ENCODE data around the gene FAM81B.

Gene FAM81B

GRCh38 chr5:95382801-95383200 lies 8.4 kb upstream of the FAM81B start (continued):
- no peak for TF ChIP-seq ZNF18 (tag by site-specific recombination; IDR thresholded peaks at IDR 0.05)
- TF ChIP-seq ZNF114 (tag by site-specific recombination; IDR thresholded peaks at IDR 0.05): no peak
- peak; percentile 45; the same call in 1 of the 2 replicates for TF ChIP-seq ZNF10 (tag by site-specific recombination; IDR thresholded peaks at IDR 0.05)
- no peak for TF ChIP-seq ZNF596 (tag by site-specific recombination; IDR thresholded peaks at IDR 0.05)
- no peak for TF ChIP-seq ZNF513 (tag by site-specific recombination; IDR thresholded peaks at IDR 0.05)
- TF ChIP-seq, protein P1, sequence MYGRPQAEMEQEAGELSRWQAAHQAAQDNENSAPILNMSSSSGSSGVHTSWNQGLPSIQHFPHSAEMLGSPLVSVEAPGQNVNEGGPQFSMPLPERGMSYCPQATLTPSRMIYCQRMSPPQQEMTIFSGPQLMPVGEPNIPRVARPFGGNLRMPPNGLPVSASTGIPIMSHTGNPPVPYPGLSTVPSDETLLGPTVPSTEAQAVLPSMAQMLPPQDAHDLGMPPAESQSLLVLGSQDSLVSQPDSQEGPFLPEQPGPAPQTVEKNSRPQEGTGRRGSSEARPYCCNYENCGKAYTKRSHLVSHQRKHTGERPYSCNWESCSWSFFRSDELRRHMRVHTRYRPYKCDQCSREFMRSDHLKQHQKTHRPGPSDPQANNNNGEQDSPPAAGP (tag by site-specific recombination; IDR thresholded peaks at IDR 0.05): no peak
- TF ChIP-seq ZNF843 (tag by site-specific recombination; IDR thresholded peaks at IDR 0.05): peak; percentile 91
- TF ChIP-seq, protein P2, sequence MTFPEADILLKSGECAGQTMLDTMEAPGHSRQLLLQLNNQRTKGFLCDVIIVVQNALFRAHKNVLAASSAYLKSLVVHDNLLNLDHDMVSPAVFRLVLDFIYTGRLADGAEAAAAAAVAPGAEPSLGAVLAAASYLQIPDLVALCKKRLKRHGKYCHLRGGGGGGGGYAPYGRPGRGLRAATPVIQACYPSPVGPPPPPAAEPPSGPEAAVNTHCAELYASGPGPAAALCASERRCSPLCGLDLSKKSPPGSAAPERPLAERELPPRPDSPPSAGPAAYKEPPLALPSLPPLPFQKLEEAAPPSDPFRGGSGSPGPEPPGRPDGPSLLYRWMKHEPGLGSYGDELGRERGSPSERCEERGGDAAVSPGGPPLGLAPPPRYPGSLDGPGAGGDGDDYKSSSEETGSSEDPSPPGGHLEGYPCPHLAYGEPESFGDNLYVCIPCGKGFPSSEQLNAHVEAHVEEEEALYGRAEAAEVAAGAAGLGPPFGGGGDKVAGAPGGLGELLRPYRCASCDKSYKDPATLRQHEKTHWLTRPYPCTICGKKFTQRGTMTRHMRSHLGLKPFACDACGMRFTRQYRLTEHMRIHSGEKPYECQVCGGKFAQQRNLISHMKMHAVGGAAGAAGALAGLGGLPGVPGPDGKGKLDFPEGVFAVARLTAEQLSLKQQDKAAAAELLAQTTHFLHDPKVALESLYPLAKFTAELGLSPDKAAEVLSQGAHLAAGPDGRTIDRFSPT (tag by site-specific recombination; IDR thresholded peaks at IDR 0.05): no peak
- no peak for TF ChIP-seq ZNF274 (IDR thresholded peaks at IDR 0.05; ENCODE audit: low read length)
- TF ChIP-seq ZNF274 (tag by site-specific recombination; IDR thresholded peaks at IDR 0.05; ENCODE audit: borderline replicate concordance): no peak
- peak; percentile 68; the same call in 1 of the 2 replicates for TF ChIP-seq IKZF3 (tag by site-specific recombination; IDR thresholded peaks at IDR 0.05)
- TF ChIP-seq, protein P3, sequence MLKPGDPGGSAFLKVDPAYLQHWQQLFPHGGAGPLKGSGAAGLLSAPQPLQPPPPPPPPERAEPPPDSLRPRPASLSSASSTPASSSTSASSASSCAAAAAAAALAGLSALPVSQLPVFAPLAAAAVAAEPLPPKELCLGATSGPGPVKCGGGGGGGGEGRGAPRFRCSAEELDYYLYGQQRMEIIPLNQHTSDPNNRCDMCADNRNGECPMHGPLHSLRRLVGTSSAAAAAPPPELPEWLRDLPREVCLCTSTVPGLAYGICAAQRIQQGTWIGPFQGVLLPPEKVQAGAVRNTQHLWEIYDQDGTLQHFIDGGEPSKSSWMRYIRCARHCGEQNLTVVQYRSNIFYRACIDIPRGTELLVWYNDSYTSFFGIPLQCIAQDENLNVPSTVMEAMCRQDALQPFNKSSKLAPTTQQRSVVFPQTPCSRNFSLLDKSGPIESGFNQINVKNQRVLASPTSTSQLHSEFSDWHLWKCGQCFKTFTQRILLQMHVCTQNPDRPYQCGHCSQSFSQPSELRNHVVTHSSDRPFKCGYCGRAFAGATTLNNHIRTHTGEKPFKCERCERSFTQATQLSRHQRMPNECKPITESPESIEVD (tag by site-specific recombination; IDR thresholded peaks at IDR 0.05): peak; percentile 83
- no peak for TF ChIP-seq ZNF423 (tag by site-specific recombination; IDR thresholded peaks at IDR 0.05)
- peak; percentile 72 for TF ChIP-seq WT1 (tag by site-specific recombination; IDR thresholded peaks at IDR 0.05)
- peak; percentile 92 for TF ChIP-seq ZNF366 (tag by site-specific recombination; conservative IDR thresholded peaks at IDR 0.05)
- no peak for TF ChIP-seq ZNF530 (tag by site-specific recombination; IDR thresholded peaks at IDR 0.05; ENCODE audit: low read depth)
- TF ChIP-seq, protein P4, sequence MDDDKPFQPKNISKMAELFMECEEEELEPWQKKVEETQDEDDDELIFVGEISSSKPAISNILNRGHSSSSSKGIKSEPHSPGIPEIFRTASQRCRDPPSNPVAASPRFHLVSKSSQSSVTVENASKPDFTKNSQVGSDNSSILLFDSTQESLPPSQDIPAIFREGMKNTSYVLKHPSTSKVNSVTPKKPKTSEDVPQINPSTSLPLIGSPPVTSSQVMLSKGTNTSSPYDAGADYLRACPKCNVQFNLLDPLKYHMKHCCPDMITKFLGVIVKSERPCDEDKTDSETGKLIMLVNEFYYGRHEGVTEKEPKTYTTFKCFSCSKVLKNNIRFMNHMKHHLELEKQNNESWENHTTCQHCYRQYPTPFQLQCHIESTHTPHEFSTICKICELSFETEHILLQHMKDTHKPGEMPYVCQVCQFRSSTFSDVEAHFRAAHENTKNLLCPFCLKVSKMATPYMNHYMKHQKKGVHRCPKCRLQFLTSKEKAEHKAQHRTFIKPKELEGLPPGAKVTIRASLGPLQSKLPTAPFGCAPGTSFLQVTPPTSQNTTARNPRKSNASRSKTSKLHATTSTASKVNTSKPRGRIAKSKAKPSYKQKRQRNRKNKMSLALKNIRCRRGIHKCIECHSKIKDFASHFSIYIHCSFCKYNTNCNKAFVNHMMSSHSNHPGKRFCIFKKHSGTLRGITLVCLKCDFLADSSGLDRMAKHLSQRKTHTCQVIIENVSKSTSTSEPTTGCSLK (tag by site-specific recombination; IDR thresholded peaks at IDR 0.05): no peak
- peak; percentile 59; the same call in 1 of the 2 replicates for TF ChIP-seq ZBTB21 (tag by site-specific recombination; IDR thresholded peaks at IDR 0.05)
- TF ChIP-seq ZNF155 (tag by site-specific recombination; IDR thresholded peaks at IDR 0.05): no peak
- TF ChIP-seq, protein P5, sequence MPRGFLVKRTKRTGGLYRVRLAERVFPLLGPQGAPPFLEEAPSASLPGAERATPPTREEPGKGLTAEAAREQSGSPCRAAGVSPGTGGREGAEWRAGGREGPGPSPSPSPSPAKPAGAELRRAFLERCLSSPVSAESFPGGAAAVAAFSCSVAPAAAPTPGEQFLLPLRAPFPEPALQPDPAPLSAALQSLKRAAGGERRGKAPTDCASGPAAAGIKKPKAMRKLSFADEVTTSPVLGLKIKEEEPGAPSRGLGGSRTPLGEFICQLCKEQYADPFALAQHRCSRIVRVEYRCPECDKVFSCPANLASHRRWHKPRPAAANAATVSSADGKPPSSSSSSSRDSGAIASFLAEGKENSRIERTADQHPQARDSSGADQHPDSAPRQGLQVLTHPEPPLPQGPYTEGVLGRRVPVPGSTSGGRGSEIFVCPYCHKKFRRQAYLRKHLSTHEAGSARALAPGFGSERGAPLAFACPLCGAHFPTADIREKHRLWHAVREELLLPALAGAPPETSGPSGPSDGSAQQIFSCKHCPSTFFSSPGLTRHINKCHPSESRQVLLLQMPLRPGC (tag by site-specific recombination; IDR thresholded peaks at IDR 0.05): peak; percentile 53; the same call in 1 of the 2 replicates
- no peak for TF ChIP-seq YY1 (tag by site-specific recombination; IDR thresholded peaks at IDR 0.05)
- TF ChIP-seq REPIN1 (tag by site-specific recombination; IDR thresholded peaks at IDR 0.05; ENCODE audit: low read depth): no peak
- TF ChIP-seq MEIS1 (CRISPR knock-in tag; IDR thresholded peaks at IDR 0.05; ENCODE audit: borderline replicate concordance): peak; percentile 45; the same call in 1 of the 2 replicates
- TF ChIP-seq SCRT2 (tag by site-specific recombination; IDR thresholded peaks at IDR 0.05): no peak
- TF ChIP-seq ZFP69B (tag by site-specific recombination; IDR thresholded peaks at IDR 0.05): peak; percentile 52; the same call in 1 of the 2 replicates
- no peak for TF ChIP-seq ZNF157 (tag by site-specific recombination; IDR thresholded peaks at IDR 0.05)
- no peak for TF ChIP-seq ZSCAN16 (tag by site-specific recombination; IDR thresholded peaks at IDR 0.05)
- no peak for TF ChIP-seq ZNF571 (tag by site-specific recombination; IDR thresholded peaks at IDR 0.05)
- no peak for TF ChIP-seq ZNF23 (tag by site-specific recombination; IDR thresholded peaks at IDR 0.05; ENCODE audit: borderline replicate concordance)
- peak; percentile 67; the same call in 1 of the 2 replicates for TF ChIP-seq BCL11A (tag by site-specific recombination; IDR thresholded peaks at IDR 0.05; ENCODE audit: low read depth)

All from HEK293 (cell line).